NK-92 treated with Interleukin-12 subunit alpha and Interleukin-12 subunit beta, amount 100 ng/mL, for 24 hours (cell line): ENCODE measurements around the gene ATP1A4.
"Not testable (repeated sequence)": the region's sequence is repeated elsewhere in the genome, so short reads cannot be mapped to it uniquely, and the experiment has no call there.

ENCODE experiments used
- DNase-seq: peaks from one replicate; lab custom pipeline; 2025; lab: John Stamatoyannopoulos, UW

Gene ATP1A4

GRCh38 chr1:160151303-160151702, at the start of gene ATP1A4:
Gene ATP1A4 (plus strand): TSS chr1:160151603. CDS start chr1:160152041, 438 bp downstream.
- no peak for DNase-seq

- no peak for DNase-seq
Measured at GRCh38 chr1:160101717-160102522, 49.5 kb upstream of the ATP1A4 start.

GRCh38 chr1:160103658-160104408, 47.6 kb upstream of the ATP1A4 start:
- no peak for DNase-seq

DNA sequence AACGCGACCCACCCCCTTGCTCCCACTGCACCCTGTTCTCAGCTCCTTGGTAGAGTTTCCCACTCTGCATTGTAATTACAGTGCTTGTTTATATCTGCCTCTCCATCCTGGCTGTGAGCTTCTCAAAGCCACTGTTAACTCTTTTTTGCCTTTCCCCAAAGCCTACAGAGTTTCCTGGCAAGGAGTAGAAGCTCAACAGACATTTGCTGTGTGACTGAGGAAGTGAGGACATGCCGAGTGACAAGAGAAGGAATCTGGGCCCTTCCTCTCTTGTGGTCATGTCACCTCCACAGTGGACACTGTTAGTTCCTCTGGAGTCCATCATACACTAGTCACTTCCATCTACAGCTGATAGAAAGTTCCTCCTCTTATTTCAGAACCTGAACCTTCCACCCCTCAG, 46.9 kb upstream of the ATP1A4 start:
- DNase-seq: no peak

GRCh38 chr1:160105155-160105554, 46.2 kb upstream of the ATP1A4 start:
- no peak for DNase-seq

DNA sequence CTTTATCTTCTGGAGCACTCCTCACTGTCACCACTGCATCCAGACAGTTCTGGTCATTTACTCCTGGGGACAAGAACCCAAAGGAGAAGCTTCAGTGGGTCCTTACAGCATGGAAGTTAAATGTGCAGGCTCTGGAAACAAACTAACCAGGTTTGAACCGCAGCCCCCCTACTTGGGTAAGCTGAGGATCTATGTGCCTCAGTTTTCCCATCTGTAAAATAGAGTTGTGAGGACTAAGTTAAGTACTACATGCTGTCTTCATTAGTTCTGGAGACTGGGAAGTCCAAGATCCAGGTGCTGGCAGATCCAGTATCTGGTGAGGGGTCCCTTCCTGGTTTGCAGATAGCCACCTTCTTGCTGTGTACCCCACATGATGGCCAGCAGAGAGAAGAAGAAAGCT, 43.9 kb upstream of the ATP1A4 start:
- no peak for DNase-seq

- DNase-seq: no peak
Measured at GRCh38 chr1:160108888-160109662, 42.3 kb upstream of the ATP1A4 start.

DNA sequence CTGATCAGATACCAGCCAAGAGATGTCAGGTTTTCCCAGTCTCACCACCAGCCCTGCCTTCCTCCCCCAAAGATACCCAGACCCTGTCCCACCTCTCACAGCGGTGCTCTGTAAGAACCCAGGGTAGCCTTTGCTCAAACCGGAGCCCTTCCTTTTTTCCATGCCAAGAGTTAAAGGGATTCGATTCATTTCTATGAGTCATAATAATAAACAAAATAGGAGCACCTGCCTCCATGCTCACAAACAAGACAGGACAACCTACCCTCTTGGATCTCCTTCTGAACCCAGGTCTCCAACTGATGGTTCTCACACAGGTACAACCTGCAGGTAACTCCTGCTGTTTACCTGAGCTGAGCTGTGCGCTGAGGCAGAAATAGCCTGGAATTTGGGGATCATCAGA, 41.7 kb upstream of the ATP1A4 start:
- DNase-seq: no peak

GRCh38 chr1:160111462-160111861, 39.9 kb upstream of the ATP1A4 start:
- DNase-seq: not testable (repeated sequence)

DNA sequence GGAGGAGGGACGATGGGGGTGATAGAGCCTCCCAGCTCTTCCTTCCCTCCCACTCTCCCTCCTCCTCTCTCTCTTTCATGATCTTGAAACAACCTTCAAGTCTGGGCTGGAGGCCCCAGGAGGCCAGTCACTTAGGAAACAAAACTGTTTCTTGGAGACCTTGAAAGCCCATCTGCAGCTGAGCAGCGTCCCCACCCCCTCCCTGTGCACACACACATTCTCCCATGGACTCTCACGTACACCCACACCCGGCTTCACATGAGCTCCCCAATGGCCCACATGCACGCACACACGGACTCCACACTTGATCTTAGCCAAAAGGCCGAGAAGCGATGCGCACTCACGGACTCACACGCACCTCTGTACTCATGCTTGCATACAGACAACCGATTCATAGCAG, 39.0 kb upstream of the ATP1A4 start:
- no peak for DNase-seq

DNA sequence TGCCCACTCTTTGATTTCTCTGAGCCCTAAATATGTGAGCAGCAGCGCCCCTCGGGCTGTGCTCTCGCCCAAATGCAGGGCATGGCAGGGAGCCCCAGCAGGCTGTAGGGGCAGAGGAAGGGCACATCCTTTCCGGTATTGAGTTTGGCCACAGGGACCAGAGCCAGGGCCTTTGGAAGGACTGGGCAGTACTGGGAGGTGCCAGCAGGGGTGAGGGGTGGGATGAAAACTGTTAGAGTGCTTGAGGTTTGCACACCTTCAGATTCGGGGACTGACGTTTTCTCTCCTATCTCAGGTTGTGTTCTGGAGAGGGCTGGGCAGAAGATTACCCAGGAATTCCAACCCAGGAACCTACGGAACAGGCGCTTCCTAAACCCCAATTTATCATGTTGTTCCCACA, 38.0 kb upstream of the ATP1A4 start:
- no peak for DNase-seq

GRCh38 chr1:160114085-160114484, 37.3 kb upstream of the ATP1A4 start:
- no peak for DNase-seq

DNA sequence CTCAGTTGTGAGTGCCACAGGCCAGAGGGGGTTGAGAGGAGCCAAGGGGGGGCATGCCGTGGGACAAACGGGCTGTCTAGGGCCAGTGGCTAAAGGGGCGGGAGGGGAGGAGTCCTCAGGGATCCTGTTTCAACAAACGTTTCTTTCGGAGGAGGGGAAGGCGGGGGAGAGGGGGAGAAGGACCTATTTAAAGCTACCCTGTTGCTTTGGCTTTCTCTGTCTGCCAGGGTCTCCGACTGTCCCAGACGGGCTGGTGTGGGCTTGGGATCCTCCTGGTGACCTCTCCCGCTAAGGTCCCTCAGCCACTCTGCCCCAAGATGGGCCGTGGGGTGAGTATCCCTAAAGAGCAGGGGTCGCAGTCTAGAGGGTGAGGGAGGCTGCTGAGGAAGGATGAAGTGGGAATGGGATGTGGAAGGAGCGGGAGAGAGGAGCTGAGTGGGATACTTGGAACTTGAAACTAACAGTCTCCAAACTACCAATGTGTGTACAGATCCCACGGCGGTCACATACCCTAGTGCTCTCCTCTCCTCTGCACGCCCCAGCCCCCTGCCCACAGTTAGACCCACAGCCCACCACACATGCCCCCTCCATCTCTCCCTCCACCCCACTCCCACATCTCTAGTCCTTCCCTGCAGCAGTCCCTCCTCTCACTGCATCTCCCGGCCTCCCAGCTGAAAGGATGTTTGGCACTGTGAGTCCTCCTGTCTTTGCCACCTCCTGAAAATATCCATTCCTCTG, 35.7 kb upstream of the ATP1A4 start, which contains the start of gene ATP1A2:
TSS of gene ATP1A2 (plus strand) at position 215 of the 738 bp plus-strand sequence. CDS start at position 318, 103 bp downstream.
- no peak for DNase-seq

DNA sequence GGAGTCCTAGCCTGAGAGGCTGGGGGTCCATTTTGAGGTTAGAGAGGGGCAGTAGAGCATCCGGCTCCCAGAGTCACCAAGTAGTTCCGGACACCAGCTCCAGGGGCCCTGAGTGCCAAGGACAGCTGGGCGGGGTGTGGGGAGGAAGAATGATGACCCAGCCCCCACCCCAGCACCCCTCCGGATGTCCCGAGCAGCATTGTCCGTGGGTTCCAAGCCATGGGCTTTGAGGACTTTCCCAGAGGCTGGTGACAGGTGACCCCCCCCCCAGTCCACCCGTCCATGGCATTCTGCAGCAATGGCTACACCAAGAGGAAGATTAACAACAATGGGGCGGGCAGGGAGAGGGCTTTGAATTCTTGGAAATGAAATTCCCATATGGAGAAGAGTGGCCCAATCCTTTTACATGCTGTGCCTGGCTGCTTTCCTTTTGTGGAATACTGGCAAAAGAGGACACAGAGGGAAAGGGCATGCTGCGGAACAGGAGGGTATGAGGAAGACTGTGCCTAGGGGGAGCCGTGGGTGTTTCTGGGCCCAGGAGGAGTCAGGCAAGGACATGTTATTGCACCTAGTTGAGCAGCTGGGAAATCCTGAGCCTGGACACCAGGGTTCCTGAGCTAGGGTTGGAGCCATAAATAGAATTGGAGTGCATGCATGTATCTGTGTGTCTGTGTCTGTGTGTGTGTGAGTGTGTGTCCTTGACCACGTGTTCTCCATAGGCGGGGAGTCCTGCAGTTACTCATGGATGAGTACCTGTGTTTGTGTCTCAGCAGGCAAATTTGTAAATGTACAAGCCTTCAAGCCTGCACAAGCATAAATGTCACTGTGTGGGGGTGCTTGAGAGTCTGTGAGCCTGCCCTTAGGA, 34.9 kb upstream of the ATP1A4 start:
- no peak for DNase-seq

- DNase-seq: no peak
Measured at GRCh38 chr1:160117300-160117699, 34.1 kb upstream of the ATP1A4 start.

- no peak for DNase-seq
Measured at GRCh38 chr1:160117709-160118183, 33.7 kb upstream of the ATP1A4 start.

- DNase-seq: no peak
Measured at GRCh38 chr1:160118928-160119327, 32.5 kb upstream of the ATP1A4 start.

DNA sequence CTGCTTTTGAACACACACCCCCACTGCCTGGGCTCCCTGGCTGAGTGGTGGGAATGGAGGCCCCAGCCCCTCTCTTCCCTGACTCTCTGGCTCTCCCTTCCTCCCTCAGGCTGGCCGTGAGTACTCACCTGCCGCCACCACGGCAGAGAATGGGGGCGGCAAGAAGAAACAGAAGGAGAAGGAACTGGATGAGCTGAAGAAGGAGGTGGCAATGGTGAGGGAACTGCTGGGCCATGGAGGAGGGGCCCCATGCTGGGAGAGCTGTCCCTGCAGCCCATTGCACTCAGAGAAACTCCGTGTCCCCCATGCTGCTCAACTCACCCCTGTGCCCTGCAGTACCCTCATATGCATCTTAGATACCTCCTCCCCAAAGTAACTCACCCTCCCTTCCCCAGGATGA, 30.6 kb upstream of the ATP1A4 start:
- DNase-seq: no peak

DNA sequence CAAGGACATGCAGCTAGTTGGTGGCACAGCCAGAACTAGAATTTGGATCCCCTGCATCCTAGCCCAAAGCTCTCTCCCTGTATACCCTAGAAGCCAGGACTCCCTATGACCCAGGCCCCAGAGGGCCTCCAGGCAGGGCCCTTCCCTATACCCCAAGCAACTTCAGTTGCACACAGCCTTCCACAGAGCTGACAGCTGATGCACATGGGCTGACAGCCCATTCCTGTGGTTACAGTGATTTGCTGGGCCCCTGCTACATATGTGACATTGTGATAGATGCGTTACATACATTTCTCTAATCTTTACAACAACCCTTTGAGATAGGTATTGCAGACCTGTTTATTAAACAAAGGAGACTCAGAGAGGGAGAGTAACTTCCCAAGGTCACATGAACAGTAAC, 30.0 kb upstream of the ATP1A4 start:
- no peak for DNase-seq

GRCh38 chr1:160122978-160123495, 28.4 kb upstream of the ATP1A4 start:
- no peak for DNase-seq
